ENCODE data around the gene EIF5. TPM values are rescaled to one million over a fixed set of nuclear protein-coding genes. Genes with fewer than 3 reads are reported as not detected.
A peak's percentile ranks its signal among the peaks of the same experiment; 100 is the strongest.

Gene EIF5
- total and polyA plus RNA-seq, 2 experiments from 2014 or later: 194 to 634 TPM

DNA sequence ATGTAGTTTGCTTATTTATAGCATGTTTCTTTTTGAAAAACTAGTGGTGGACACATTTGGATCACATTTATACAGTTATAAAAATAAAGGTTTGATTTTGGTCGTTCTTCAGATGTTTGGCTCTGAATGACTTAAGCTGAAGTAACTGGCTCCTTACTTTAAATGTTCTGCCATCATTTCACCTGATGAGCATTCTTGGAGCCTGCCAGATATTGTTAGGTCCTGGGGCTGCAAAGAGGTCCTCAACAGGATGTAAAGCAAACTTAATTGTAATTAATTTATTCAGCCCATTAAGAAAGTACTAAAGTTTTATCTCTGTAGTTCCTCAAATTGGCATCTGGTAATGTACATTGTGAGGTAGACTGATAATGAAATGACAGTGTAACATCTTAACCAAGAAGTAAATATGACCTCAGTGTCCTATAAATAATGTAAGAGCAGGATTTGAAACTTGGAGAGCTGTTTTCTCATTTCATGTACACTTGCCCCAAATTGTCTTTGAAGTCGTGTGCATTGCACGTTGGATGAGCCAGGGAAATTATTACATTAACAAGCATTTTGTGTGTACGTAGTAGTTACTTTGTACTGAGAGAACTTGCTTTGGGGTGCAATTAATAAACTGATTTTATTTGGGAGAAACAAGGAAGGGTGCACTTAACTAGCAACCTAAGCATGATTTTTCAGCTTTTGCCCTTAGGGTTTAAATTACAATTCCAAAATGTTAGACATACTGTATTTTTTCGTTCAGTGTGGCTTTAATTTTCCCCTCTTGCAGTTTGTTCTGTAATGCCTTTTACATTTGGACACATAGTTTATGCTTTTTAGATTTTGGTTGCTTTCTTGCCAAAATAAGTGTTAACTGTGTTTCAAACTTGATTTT is 7.5 kb downstream of the EIF5 start:
- Histone ChIP-seq H4K20me1 (replicated peaks; ENCODE audit: insufficient read depth) (peaks cover 75% of the 10 kb centered on the region), H3K4me1 (ENCODE audit: insufficient read depth) (peaks cover 11% of the 10 kb centered on the region), H3K36me3 (ENCODE audit: insufficient read depth) (peaks cover 76% of the 10 kb centered on the region), H3K27ac (ENCODE audit: low read depth) (peak overlapping the region; percentile 35; the same call in 1 of the 2 replicates), H3K27me3 (ENCODE audit: insufficient read depth) (no peaks in the 10 kb centered on the region), H3K4me3 (no peak overlapping the region), H3K9me2 (ENCODE audit: insufficient read depth) (no peaks in the 10 kb centered on the region), H3K79me2 (replicated peaks; ENCODE audit: insufficient read depth) (peaks cover 23% of the 10 kb centered on the region), H3F3A (replicated peaks; ENCODE audit: low read depth) (peaks cover 84% of the 10 kb centered on the region), H3K4me2 (no peak overlapping the region), H2AFZ (no peak overlapping the region)
- no peaks in the 10 kb centered on the region for H3K9me3 Mint-ChIP-seq
- peaks cover 91% of the 10 kb centered on the region for H3K36me3 Mint-ChIP-seq (ENCODE audit: low read depth)
- TF ChIP-seq CREB1 (CRISPR knock-in tag; IDR thresholded peaks at IDR 0.05; ENCODE audit: low read depth) (no peak), STAT1 (IDR thresholded peaks at IDR 0.05; ENCODE audit: unreplicated experiment) (no peak), JUNB (IDR thresholded peaks at IDR 0.05; ENCODE audit: unreplicated experiment) (no peak), NANOG (IDR thresholded peaks at IDR 0.05; ENCODE audit: borderline replicate concordance) (no peak), ZNF114 (CRISPR knock-in tag; IDR thresholded peaks at IDR 0.05) (no peak), ZNF331 (CRISPR knock-in tag; IDR thresholded peaks at IDR 0.05; ENCODE audit: low read depth) (no peak), POLR2AphosphoS5 (IDR thresholded peaks at IDR 0.05; ENCODE audit: low read depth) (no peak), EZH2 (IDR thresholded peaks at IDR 0.05; ENCODE audit: low read depth, unreplicated experiment) (no peak), EZH2phosphoT487 (IDR thresholded peaks at IDR 0.05; ENCODE audit: unreplicated experiment) (no peak)
- TF ChIP-seq, protein P1, sequence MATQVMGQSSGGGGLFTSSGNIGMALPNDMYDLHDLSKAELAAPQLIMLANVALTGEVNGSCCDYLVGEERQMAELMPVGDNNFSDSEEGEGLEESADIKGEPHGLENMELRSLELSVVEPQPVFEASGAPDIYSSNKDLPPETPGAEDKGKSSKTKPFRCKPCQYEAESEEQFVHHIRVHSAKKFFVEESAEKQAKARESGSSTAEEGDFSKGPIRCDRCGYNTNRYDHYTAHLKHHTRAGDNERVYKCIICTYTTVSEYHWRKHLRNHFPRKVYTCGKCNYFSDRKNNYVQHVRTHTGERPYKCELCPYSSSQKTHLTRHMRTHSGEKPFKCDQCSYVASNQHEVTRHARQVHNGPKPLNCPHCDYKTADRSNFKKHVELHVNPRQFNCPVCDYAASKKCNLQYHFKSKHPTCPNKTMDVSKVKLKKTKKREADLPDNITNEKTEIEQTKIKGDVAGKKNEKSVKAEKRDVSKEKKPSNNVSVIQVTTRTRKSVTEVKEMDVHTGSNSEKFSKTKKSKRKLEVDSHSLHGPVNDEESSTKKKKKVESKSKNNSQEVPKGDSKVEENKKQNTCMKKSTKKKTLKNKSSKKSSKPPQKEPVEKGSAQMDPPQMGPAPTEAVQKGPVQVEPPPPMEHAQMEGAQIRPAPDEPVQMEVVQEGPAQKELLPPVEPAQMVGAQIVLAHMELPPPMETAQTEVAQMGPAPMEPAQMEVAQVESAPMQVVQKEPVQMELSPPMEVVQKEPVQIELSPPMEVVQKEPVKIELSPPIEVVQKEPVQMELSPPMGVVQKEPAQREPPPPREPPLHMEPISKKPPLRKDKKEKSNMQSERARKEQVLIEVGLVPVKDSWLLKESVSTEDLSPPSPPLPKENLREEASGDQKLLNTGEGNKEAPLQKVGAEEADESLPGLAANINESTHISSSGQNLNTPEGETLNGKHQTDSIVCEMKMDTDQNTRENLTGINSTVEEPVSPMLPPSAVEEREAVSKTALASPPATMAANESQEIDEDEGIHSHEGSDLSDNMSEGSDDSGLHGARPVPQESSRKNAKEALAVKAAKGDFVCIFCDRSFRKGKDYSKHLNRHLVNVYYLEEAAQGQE (IDR thresholded peaks at IDR 0.05; ENCODE audit: unreplicated experiment): no peak
- TF ChIP-seq, protein P2, sequence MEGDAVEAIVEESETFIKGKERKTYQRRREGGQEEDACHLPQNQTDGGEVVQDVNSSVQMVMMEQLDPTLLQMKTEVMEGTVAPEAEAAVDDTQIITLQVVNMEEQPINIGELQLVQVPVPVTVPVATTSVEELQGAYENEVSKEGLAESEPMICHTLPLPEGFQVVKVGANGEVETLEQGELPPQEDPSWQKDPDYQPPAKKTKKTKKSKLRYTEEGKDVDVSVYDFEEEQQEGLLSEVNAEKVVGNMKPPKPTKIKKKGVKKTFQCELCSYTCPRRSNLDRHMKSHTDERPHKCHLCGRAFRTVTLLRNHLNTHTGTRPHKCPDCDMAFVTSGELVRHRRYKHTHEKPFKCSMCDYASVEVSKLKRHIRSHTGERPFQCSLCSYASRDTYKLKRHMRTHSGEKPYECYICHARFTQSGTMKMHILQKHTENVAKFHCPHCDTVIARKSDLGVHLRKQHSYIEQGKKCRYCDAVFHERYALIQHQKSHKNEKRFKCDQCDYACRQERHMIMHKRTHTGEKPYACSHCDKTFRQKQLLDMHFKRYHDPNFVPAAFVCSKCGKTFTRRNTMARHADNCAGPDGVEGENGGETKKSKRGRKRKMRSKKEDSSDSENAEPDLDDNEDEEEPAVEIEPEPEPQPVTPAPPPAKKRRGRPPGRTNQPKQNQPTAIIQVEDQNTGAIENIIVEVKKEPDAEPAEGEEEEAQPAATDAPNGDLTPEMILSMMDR (conservative IDR thresholded peaks at IDR 0.05; ENCODE audit: low read depth in 2 of 2): no peak
- TF ChIP-seq, protein P3, sequence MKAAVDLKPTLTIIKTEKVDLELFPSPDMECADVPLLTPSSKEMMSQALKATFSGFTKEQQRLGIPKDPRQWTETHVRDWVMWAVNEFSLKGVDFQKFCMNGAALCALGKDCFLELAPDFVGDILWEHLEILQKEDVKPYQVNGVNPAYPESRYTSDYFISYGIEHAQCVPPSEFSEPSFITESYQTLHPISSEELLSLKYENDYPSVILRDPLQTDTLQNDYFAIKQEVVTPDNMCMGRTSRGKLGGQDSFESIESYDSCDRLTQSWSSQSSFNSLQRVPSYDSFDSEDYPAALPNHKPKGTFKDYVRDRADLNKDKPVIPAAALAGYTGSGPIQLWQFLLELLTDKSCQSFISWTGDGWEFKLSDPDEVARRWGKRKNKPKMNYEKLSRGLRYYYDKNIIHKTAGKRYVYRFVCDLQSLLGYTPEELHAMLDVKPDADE (IDR thresholded peaks at IDR 0.05): no peak
- TF ChIP-seq, protein P4, sequence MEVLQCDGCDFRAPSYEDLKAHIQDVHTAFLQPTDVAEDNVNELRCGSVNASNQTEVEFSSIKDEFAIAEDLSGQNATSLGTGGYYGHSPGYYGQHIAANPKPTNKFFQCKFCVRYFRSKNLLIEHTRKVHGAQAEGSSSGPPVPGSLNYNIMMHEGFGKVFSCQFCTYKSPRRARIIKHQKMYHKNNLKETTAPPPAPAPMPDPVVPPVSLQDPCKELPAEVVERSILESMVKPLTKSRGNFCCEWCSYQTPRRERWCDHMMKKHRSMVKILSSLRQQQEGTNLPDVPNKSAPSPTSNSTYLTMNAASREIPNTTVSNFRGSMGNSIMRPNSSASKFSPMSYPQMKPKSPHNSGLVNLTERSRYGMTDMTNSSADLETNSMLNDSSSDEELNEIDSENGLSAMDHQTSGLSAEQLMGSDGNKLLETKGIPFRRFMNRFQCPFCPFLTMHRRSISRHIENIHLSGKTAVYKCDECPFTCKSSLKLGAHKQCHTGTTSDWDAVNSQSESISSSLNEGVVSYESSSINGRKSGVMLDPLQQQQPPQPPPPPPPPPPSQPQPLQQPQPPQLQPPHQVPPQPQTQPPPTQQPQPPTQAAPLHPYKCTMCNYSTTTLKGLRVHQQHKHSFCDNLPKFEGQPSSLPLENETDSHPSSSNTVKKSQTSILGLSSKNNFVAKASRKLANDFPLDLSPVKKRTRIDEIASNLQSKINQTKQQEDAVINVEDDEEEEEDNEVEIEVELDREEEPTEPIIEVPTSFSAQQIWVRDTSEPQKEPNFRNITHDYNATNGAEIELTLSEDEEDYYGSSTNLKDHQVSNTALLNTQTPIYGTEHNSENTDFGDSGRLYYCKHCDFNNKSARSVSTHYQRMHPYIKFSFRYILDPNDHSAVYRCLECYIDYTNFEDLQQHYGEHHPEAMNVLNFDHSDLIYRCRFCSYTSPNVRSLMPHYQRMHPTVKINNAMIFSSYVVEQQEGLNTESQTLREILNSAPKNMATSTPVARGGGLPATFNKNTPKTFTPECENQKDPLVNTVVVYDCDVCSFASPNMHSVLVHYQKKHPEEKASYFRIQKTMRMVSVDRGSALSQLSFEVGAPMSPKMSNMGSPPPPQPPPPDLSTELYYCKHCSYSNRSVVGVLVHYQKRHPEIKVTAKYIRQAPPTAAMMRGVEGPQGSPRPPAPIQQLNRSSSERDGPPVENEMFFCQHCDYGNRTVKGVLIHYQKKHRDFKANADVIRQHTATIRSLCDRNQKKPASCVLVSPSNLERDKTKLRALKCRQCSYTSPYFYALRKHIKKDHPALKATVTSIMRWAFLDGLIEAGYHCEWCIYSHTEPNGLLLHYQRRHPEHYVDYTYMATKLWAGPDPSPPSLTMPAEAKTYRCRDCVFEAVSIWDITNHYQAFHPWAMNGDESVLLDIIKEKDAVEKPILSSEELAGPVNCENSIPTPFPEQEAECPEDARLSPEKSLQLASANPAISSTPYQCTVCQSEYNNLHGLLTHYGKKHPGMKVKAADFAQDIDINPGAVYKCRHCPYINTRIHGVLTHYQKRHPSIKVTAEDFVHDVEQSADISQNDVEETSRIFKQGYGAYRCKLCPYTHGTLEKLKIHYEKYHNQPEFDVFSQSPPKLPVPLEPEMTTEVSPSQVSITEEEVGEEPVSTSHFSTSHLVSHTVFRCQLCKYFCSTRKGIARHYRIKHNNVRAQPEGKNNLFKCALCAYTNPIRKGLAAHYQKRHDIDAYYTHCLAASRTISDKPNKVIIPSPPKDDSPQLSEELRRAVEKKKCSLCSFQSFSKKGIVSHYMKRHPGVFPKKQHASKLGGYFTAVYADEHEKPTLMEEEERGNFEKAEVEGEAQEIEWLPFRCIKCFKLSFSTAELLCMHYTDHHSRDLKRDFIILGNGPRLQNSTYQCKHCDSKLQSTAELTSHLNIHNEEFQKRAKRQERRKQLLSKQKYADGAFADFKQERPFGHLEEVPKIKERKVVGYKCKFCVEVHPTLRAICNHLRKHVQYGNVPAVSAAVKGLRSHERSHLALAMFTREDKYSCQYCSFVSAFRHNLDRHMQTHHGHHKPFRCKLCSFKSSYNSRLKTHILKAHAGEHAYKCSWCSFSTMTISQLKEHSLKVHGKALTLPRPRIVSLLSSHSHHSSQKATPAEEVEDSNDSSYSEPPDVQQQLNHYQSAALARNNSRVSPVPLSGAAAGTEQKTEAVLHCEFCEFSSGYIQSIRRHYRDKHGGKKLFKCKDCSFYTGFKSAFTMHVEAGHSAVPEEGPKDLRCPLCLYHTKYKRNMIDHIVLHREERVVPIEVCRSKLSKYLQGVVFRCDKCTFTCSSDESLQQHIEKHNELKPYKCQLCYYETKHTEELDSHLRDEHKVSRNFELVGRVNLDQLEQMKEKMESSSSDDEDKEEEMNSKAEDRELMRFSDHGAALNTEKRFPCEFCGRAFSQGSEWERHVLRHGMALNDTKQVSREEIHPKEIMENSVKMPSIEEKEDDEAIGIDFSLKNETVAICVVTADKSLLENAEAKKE (CRISPR knock-in tag; IDR thresholded peaks at IDR 0.05): no peak
- H3K27me3 Mint-ChIP-seq (ENCODE audit: insufficient read depth, low read depth, poor library complexity): peaks cover 10% of the 10 kb centered on the region
- ATAC-seq: no peak
- H3K27ac Mint-ChIP-seq: no peak overlapping the region
- no peak for DNase-seq (ENCODE audit: low spot score)
- H3K4me1 Mint-ChIP-seq: peaks cover 9% of the 10 kb centered on the region; the same call in 2 of the 3 replicates
- no peak overlapping the region for H3K4me3 Mint-ChIP-seq
